ENCODE measurements around the gene LCN12. TPM values are rescaled to one million over a fixed set of nuclear protein-coding genes. Genes with fewer than 3 reads are reported as not detected.

Gene LCN12, protein sequence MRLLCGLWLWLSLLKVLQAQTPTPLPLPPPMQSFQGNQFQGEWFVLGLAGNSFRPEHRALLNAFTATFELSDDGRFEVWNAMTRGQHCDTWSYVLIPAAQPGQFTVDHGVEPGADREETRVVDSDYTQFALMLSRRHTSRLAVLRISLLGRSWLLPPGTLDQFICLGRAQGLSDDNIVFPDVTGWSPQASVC
- 2.1 and 4.5 TPM in 2 replicates for total RNA-seq (2021)
- long read RNA-seq: 0 reads

DNA sequence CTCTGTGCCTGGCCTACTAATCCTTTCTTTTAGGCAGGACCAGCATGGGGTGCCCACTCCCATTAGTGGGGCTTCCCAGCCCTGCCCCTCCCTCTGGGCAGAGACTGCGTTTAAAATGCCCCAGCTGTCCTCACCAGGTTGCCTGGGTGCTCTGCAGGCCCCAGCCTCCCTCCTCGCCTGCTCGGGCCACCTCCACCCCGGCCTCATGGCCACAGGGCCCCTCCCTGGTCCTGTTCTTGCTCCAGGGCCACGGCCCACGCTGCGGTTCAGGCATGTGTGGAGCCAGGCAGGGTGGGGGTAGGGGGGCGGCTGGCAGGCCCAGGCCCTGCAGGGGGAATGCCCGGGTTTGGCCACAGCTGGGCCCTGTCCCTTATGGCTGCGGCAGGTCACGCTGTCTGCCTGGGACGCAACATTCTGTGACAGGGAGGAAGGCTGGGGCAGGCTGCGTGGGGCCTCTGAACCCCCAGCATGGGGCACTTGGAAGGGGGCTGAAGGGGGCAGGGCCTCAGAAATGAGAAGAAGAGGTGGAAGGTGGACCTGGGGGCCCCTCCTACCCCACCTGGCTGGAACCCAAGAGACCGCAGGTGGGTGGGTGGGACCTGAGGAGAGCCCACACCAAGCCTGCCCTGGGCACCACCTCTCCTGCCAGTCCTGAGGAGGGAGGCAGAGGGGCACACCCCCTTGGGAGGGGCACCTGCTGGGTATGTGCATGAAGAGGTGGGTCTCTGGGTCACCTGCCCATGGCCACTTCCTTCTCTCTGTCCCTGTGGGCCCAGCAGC lies at the start of gene LCN12:
Gene LCN12 (plus strand): TSS at position 733 of the 780 bp plus-strand sequence. CDS start 55 bp downstream, outside the sequence.
- TF ChIP-seq, protein P1, sequence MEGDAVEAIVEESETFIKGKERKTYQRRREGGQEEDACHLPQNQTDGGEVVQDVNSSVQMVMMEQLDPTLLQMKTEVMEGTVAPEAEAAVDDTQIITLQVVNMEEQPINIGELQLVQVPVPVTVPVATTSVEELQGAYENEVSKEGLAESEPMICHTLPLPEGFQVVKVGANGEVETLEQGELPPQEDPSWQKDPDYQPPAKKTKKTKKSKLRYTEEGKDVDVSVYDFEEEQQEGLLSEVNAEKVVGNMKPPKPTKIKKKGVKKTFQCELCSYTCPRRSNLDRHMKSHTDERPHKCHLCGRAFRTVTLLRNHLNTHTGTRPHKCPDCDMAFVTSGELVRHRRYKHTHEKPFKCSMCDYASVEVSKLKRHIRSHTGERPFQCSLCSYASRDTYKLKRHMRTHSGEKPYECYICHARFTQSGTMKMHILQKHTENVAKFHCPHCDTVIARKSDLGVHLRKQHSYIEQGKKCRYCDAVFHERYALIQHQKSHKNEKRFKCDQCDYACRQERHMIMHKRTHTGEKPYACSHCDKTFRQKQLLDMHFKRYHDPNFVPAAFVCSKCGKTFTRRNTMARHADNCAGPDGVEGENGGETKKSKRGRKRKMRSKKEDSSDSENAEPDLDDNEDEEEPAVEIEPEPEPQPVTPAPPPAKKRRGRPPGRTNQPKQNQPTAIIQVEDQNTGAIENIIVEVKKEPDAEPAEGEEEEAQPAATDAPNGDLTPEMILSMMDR (conservative IDR thresholded peaks at IDR 0.05): no peak
- no peak within 1 kb of the TSS for H3K9ac ChIP-seq (ENCODE audit: extremely low read depth, insufficient read length, low read length)
- no peak within 1 kb of the TSS for H3K18ac ChIP-seq (ENCODE audit: insufficient read length, low read depth, low read length)

More for the DNA sequence above, at the start of gene LCN12:
- Histone ChIP-seq H3K4me2 (ENCODE audit: insufficient read depth, insufficient read length, low read length) (no peak within 1 kb of the TSS), H3K14ac (ENCODE audit: insufficient read depth, low read length) (no peak within 1 kb of the TSS), H3T11ph (ENCODE audit: low read length) (no peak within 1 kb of the TSS), H2AFZ (ENCODE audit: low read length) (no peak within 1 kb of the TSS), H4K91ac (ENCODE audit: insufficient read length, low read depth, low read length) (no peak within 1 kb of the TSS), H3K23ac (ENCODE audit: insufficient read length, low read depth, low read length) (no peak within 1 kb of the TSS), H2BK120ac (ENCODE audit: low read depth, low read length, poor library complexity, severe bottlenecking) (no peak within 1 kb of the TSS), H3K27ac (ENCODE audit: insufficient read length, low read depth, low read length) (no peak within 1 kb of the TSS), H2BK15ac (ENCODE audit: low read depth, low read length) (no peak within 1 kb of the TSS), H2BK20ac (ENCODE audit: low read depth, low read length, poor library complexity, severe bottlenecking) (no peak within 1 kb of the TSS), H2BK5ac (ENCODE audit: insufficient read length, low read length) (no peak within 1 kb of the TSS), H3K79me1 (ENCODE audit: insufficient read depth, low read depth, low read length, poor library complexity, severe bottlenecking) (no peaks in the 10 kb centered on the region), H3K27me3 (ENCODE audit: insufficient read depth, low read length) (no peaks in the 10 kb centered on the region), H3K56ac (ENCODE audit: insufficient read length, low read depth, low read length) (no peak within 1 kb of the TSS), H3K79me2 (ENCODE audit: insufficient read depth, low read length) (no peaks in the 10 kb centered on the region), H4K20me1 (ENCODE audit: control insufficient read depth, insufficient read depth, insufficient read length) (no peaks in the 10 kb centered on the region), H2BK12ac (ENCODE audit: insufficient read length, low read depth, low read length) (no peak within 1 kb of the TSS), H2AK5ac (ENCODE audit: insufficient read length, low read length) (no peak within 1 kb of the TSS), H4K5ac (ENCODE audit: insufficient read length, low read depth, low read length) (no peak within 1 kb of the TSS), H3K4ac (ENCODE audit: low read depth, low read length) (no peak within 1 kb of the TSS), H4K8ac (replicated peaks; ENCODE audit: insufficient read length, low read depth, low read length) (no peak within 1 kb of the TSS), H3K23me2 (ENCODE audit: insufficient read length, low read depth, low read length, poor library complexity, severe bottlenecking) (peaks cover 5% of the 10 kb centered on the region), H3K9me3 (ENCODE audit: control insufficient read depth, low read depth, low read length) (no peaks in the 10 kb centered on the region), H3K4me1 (ENCODE audit: insufficient read depth, low read length) (no peaks in the 10 kb centered on the region)
- Mint-ChIP-seq H3K9me3 (peaks cover 4 to 5% of the 10 kb centered on the region in 2 experiments; a peak in 4 of 5 replicates), H3K27me3 (ENCODE audit: low read depth) (0 out of 2 replicates have a peak, but pooled peaks cover 3% of the 10 kb centered on the region), H3K4me1 (peaks cover 8 to 12% of the 10 kb centered on the region in 2 experiments), H3K27ac (peak within 1 kb of the TSS in 1 of 3 experiments; percentile 90; a peak in 1 of 7 replicates), H3K4me3 (peak within 1 kb of the TSS in 1 of 2 experiments; percentile 35; a peak in 1 of 5 replicates), H3K36me3 (ENCODE audit: insufficient read depth in 1 of 3, low read depth in 3 of 3) (no peaks in the 10 kb centered on the region; a peak in 1 of 7 replicates)
- DNase-seq: no peak
- no CpG with 5 or more reads among the region's 14 CpGs for WGBS (ENCODE audit: extremely low coverage, insufficient read length, low lambda C conversion rate)
